ENCODE measurements around the gene GPC5.
"Not testable (repeated sequence)": the region's sequence is repeated elsewhere in the genome, so short reads cannot be mapped to it uniquely, and the experiment has no call there.

Gene GPC5

GRCh38 chr13:91369441-91369831 lies 29.0 kb upstream of the GPC5 start:
- no peak for DNase-seq

- no peak for DNase-seq
Observed at GRCh38 chr13:91370501-91370900, 27.9 kb upstream of the GPC5 start.

DNA sequence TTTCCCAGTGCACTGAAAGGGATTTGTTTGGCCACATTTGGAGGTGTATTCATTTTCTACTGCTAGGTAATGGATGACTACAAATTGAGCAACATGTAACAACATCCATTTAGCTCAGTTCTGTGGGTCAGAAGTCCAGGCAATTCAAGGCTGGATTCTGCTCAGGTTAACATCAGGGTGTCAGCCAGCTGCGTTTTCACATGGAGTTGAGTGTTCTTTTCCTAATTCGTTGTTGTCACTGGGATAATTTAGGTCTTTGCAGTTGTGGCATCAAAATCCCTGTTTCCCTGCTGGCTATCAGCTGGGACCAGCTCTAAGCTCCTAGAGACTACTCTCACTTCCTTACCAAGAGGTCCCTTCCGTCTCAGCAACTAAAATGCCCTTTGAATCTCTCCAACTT lies 25.5 kb upstream of the GPC5 start:
- no peak for DNase-seq

DNA sequence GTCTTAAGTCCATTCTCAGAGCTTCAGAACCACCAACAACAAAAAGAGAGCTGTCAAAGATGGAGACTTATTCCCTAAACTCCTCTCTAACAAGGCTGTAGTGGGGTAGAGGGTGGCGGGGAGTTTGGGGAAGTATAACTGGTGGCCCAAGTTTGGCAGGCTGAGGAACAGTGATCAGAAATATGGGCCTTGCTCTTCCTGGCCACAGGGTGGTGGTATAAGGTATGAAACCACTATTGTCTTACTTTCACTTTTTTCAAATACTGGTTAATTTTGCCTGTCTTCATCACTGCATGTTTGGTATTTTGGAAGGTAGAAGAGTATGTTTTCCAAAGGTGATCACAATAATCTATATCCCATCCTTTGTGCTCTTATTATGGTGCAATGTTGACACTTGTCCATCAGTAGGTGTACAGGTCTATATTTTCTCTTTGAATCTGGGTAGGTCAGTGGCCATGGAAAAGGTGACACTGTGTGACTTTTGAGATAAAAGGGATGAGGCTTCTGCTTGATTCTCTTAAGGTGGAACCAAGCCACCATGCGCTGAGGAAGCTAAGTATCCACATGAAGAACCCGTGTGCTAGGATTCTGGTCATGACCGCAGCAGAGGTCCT lies 23.2 kb upstream of the GPC5 start:
- no peak for DNase-seq

DNA sequence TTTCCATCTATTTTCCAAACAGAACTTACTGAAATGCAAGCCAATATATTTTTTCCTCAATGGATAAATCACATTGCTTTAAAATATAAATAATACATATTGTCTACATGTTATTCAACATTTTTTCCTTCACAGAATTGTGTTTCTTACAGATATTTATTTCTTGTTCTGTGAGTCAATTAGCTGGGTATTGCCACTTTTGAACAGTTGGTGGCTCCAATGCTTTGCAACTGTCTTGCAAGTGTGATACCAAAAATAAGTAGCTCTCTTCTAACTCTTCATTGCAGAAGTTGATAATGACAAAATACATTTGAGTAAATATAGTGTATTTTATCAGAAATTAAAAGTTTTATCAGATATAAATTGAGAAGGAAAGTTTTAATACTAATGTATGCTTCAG lies 17.1 kb upstream of the GPC5 start:
- no peak for DNase-seq

GRCh38 chr13:91383836-91384235 lies 14.6 kb upstream of the GPC5 start:
- DNase-seq: no peak

DNA sequence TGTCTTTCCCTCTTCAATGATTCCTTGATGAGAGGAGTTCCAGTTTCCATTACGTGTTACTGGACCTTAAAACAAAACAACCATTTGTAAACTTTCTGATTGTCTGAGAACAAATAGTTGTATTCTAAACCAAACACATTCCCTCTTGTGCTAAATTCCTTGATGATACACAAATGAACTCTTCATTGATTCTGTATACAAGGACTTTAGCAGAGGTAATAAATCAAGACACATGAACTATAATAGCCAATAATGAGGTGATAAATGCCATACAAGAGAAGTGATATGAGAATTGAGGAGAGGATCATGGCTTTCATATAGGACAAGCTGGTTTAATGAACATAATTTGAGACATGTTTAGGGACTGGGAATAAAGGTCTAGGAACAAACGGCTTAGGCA lies 13.5 kb upstream of the GPC5 start:
- DNase-seq: no peak

GRCh38 chr13:91389186-91389585 lies 9.2 kb upstream of the GPC5 start:
- DNase-seq: no peak

- no peak for DNase-seq
Observed at GRCh38 chr13:91397595-91397994, 826 bp upstream of the GPC5 start.

DNA sequence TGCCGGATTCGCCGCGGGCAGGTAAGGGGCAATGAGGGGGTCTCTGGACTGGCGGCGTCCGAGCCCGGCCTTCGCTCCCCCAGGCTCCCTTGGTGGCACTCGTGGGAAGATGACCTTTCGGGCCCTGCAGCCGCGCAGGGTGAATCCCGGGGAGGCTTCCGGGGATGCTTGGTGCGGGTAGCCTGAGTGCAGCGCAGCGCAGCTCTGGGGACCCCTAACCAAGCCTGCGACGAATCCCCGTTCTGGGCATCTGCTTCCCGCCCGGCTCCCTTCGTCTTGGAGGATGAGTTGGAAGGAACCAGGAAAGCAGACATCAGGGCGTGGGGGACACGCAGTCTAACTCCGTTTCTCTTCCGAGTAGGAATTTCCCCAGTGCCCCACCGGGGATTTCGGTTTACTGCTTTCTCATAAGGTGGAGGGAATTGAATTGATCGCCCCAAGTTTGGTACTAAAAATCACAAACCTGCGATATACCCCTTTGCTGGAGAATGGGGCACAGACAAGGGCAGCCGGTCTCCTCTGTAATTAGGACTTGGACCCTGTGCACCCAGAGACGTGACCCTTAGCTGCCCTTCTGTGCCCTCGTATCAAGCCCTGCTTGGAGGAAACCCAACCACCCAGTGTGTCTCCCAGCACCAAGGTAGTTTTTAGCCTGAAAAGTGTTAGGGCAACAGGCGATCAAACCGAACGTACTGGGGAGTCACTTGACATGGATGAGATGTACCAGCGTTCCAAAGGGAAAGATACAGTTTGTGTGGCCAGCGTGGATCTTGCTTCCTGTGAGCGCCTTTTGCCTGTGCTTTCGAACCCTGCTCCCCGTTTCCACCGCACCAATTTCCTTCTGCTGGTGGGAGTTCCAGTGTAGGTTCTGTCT lies 1.0 kb downstream of the GPC5 start:
- no peak for DNase-seq

DNA sequence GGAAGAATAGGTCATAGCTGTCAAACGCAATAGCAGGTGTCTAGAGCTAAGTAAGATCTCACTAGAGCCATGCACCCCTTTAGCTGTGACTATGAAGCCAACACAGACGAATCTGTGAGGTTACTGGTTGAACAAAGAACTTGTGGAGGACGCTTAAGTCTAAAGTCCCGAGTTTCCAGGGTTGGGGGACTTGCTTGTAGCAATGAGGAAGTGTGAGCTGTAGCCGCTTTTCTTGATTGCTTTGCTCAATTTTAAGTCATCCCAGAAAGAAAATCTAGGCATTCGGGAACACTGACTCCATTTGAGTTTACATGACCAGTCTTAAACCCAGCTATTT lies 1.6 kb downstream of the GPC5 start:
- DNase-seq: no peak

DNA sequence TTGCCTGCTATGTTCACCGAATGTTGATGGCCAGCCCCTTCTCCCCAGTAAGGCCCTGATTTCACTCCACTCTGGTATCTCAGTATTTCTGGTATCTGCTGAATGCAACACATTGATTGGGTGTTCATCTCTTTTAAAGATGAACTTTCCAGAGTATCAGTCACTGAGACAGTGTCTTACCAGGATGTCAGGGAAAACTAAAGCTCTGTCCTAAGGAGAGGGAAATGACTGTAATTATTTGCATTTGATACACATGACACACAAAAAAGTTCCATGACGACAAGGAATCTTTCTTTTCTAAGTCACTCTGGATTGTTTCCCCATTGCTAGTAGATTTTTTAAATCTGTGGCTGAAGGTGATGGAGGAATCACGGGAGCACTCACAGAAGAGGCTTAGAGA lies 2.2 kb downstream of the GPC5 start:
- DNase-seq: no peak

DNA sequence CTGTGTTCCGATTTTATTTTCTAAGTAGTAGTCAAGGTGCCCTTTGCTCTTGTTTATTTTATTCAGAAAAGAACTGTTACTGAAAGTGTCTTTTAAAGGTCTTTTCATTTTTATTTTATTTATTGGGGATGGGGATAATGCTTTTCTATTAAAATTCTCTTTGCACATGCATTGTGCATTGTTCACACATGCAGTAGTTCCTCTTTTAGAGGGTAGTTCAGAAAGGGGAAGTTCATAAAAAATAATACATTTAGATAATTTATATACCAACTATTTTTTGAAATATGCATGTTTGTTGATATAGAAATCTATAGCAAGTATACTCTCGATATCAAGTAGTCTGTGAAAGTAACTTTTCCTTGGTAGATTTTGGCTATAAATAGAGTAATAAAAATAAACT lies 3.5 kb downstream of the GPC5 start:
- DNase-seq: no peak

GRCh38 chr13:91405240-91405639 lies 6.8 kb downstream of the GPC5 start:
- no peak for DNase-seq

DNA sequence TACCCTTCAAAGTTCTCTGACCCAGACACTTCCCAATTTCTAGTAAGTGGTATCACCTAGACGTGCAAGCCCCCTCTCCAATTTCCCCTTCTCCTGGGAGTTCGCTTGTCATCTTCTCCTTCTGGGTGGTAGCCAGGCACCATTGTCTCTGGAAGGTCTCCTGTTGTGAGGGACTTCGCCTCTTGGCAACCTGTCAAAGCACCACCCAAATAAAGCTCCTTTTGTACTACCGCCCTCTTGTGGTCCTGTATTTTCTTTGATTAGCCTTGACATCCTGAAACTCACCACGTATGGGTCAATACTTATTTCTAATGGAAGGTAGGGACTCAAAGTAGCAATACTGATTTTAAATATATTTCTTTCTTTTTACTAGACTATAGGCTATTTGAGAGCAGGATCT lies 8.2 kb downstream of the GPC5 start:
- peak; percentile 8 for DNase-seq

- DNase-seq: no peak
Observed at GRCh38 chr13:91408971-91409370, 10.6 kb downstream of the GPC5 start.

DNA sequence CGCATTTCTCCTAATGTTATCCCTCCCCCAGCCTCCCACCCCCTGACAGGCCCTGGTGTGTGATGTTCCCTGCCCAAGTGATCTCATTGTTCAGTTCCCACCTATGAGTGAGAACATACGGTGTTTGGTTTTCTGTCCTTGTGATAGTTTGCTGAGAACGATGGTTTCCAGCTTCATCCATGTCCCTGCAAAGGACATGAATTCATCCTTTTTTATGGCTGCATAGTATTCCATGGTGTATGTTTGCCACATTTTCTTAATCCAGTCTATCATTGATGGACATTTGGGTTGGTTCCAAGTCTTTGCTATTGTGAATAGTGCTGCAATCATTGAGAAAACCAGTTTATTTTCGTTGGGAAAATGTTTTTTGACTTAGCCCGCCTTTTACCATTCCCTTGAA lies 18.2 kb downstream of the GPC5 start:
- not testable (repeated sequence) for DNase-seq

DNA sequence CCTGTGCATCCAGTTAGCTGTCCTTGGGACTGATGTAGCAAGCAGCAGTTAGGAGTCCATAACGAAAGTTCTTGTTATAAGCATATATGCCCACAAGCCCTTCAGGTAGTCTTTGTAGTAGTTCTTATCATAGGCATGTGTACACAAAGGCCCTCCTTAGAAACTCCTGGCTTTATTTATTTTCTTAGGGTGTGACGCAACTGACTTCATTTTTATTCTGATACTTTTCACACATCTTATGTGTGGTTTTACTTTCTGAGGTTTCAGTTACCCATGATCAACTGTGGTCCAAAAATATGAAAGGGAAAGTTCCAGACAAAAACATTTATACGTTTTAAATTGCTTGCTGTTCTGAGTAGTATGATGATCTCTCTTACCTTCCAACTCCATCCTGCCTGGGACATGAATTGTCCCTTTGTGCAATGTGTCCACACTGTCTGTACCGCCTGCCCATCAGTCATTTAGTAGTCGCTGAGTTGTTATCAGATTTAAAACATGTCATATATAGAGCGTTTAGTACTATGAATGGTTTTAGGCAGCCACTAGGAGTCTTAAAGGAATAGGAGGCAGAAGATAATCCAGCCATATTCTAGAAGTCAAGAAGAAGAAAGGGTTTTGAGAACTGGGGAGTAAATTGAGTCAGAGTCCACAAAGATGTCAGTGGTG lies 19.4 kb downstream of the GPC5 start:
- no peak for DNase-seq

GRCh38 chr13:91426913-91427312 lies 28.5 kb downstream of the GPC5 start:
- DNase-seq: no peak

DNA sequence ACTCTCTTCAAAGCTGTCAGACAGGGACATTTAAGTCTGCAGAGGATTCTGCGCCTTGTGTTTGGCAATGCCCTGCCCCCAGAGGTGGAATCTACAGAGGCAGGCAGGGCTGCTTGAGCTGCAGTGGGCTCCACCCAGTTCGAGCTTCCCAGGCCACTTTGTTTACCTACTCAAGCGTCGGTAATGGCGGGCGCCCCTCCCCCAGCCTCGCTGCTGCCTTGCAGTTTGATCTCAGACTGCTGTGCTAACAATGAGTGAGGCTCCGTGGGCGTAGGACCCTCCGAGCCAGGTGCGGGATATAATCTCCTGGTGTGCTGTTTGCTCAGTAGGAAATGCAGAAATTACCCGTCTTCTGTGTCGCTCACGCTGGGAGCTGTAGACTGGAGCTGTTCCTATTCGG lies 40.3 kb downstream of the GPC5 start:
- not testable (repeated sequence) for DNase-seq

DNA sequence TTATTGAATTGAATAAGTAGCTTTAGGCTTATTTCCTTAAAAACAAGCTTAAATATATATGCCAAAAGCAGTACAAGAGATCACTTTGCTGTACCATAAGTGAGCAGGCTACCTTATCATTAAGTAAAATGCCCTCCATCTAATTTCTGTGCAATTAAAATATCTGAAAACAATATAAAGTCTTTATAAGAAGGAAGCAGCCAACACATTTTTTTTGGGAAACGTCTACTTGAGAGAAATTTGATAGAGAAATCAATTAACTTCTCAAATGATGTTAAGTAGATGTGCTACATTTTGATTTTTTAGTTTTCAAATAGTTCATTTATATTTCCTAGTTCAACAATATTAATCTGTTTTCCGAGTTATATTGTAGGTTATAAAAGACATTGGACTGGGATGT lies 52.5 kb downstream of the GPC5 start:
- DNase-seq: no peak

DNA sequence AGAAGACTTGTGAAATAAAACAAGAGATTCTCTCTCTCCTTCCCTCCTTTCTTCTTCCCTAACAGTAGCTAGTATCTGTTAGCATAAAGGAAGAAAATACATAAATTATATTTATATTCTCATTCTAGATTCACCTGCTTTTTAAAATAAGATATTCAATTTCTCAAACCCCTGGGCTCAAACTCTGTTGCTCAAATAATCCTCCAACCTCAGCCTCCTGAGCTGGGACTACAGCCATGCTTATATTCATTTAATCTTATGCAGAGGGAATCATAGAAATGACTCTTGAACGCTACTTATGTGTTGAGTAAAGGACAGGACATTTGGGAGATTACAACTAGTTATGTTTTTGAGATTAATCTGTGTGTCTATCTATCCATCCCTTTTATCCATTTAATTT lies 56.2 kb downstream of the GPC5 start:
- no peak for DNase-seq

DNA sequence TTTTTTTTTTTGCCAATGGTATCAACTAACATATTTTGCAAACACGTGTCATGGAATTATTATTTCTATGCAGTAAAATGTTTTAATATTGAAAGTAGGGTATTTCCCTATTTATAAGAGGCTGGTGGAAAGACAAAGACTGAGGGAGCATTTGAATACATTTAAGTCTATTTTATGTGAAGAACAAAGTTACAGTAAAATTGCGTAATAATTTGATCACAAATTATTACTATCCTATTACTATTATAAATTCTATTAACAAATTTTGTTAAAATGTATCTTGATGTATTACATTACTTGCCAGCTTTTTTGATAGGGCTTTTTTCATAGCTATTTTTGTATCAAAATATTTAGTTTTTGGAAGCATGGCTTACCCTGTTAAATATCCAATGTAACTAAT lies 58.4 kb downstream of the GPC5 start:
- no peak for DNase-seq

- DNase-seq: no peak
Observed at GRCh38 chr13:91459485-91459884, 61.1 kb downstream of the GPC5 start.

Measured in NCI-H1105 (cell line).